Stromal cell of bone marrow (primary cell): ENCODE results near the gene KLK13.

Experiments
- DNase-seq: peaks from one replicate; pipeline ENCODE4 v3.0.0-alpha.2; 2012; ENCODE audit warnings: low read depth

Gene KLK13

DNA sequence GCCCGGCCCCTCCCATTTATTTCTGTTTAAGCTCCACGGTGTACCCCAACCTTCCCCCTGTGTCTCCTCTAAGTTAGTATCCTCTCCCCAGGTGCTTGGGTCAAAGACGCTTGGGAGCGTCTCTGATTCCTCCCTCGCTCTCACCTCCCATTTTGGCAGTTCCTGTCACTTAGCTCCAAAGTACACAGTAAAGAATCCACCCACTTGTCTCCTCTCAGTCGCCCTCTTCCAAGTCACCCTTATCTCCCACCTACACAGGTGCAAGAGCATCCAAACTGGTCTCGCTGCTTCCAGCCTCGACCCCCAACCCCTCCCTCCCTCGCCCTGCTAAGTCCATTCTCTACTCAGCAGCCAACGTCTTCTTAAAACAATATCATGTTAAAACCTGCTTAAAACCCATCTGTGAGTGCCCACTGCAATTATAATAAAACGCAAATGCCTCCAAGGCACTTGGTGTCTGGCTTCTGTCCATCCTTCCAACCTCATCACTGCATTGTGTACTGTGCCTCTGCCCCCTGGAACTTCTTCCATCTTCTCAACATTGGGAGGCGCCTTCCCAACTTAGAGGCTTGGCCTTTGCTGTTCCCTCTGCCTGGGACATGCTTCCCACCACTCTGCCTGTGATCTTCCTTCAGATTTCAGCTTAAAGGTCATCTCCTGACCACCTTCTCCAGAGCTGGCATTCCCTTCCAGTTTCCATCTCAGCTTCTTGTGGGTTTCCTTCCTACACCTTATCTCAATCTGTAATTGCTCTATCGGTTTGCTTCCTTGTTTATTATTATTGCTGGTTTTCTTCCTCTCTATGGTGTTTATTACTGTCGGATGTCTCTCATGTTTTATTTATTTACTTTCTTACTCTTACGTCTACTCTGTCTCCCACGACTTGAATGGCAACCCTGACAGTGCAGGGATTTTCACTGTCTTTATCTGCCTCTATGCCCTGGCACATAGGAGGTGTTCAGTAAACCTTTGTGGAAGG, 27.3 kb upstream of the KLK13 start:
- no peak for DNase-seq

DNA sequence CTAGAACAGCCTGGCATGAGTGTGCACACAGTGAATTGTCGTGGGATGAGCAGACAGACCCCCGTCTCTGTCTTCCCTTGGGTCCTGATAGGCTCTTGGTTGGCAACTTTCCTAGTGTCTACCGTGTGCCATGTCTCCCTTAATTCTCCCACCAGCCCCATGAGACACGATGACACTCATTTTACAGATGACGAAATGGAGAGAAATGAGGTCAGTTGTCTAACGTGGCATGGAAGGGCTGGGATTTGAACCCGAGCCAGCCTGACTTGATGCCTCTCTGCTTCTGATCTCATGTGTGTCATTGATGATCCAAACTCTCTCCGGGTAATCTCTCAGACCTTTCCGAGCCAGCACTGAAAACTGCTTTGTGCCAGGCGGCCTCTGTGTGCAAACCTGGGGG, 26.2 kb upstream of the KLK13 start:
- DNase-seq: no peak

DNA sequence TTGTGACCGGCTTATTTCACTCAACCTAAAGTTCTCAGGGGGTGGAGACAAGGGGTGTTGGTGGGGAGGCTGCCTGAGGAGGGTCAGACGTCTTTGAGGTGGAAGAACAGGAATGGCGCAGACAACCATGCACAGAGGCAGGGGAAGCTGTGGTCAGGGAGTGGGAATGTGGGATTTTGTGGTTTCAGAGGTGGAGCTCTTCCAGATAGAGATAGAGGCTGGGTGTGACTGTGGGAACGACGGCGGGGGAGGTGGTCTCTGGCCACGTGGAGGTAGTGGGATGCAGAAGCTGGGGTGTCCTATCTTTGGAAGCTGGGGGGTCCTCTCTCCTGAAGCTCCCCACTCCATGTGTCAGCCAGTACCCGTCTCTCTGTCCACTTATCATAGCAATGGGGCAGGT, 25.6 kb upstream of the KLK13 start:
- no peak for DNase-seq

DNA sequence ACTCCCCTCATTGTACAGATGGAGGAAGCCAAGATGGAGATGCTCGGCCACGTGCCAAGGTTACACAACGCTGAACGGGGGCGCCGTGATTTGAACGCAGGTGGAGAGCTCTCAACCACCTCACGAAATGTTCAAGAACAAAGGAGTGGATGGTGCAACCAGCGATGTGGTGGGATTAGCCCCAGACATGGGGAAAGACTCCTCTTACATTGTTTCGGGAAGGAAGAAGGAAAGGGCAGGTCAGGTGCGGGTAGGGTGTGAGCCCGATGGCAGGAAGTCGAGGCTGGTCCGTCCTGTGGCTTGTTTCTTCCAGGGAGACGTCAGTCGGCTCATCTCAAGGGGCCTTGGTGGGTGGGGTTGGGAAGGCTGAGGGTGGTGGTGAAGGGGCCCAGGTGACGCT, 24.9 kb upstream of the KLK13 start:
- no peak for DNase-seq

DNA sequence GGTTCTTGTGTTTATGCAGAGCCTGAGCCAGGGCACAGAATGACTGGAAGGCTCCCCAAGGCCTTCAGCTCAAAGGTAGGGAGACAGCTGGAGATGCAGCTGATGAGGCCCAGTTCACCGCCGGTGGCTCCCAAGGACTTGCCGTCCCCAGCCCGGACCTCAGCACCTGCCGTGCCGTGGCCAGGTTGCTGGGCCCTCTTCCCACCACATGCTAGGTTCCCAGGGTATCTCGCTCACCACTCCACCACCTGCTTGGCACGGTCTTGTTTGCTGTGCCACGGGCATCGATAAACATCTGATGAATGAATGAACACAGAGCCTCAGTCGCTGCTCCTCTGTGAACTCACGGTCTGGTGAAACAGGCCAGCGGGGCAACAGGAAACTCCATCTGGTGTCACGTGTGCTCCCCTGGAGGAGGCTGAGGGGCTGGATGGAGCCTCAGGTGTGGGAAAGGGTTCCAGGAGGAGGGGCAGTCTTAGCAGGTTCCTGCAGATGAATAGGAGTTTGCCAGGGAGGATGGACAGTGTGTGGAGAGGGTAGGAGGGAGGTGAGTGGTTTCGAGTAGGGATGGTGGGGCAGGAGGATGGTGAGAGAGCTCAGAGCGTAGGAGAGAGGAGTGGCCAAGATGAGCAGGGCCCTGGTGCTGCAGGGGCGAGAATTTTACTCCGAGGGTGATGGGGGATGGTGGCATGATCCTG, 21.4 kb upstream of the KLK13 start:
- no peak for DNase-seq

DNA sequence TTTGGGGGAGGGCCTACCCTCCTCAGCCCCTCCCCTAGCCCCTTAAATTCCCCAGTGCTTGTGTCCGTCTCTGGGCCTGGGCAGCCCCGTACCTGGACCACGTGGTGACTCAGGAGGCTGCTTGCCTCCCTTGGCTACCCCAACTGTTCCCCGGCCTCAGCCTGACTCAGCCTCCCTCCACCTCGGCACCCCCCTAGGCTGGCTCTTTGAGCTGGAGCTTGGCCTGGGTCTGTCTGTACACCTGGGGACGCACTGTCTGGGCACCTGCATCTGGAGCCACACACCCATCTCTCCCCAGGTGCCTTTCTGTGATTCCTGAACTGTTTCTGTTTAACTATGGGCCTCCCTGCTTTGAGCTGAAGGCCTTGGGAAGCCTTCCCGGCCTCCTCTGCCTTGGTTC, 19.6 kb upstream of the KLK13 start:
- DNase-seq: no peak

DNA sequence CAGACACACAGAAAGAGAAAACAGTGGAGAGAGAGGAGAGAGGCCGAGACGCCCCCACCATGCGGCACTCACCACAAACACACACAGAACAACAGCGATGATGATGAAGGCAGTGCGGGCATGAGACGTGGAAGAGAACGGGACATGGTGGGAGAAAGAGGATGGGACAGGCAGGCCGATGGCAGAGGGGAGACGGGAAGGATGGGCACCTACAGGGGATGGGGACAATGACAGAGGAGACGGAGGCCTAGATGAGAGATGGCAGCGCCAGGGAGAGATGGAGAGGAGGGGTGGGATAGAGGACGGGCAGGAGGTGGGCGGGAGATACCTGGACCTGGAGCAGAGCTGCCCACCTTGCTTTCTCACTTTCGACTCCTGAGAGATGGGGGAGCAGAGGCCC, 18.9 kb upstream of the KLK13 start:
- DNase-seq: no peak

DNA sequence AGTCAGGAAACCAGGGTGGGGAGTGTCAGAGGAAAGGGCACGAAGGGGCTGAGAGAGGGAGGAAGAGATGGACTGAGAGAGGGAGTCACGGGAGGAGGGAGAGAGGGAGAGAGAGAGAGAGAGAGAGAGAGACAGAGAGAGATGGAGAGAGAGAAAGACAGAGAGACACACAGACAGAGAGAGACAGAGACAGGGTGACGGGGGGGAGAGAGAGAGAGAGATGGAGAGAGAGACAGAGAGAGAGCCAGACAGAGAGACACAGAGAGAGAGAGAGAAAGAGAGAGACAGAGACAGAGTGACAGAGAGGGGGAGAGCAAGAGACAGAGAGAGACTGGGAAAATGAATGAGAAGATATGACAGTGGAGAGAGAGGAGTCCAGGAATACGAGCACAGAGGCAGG, 18.3 kb upstream of the KLK13 start:
- DNase-seq: no peak

DNA sequence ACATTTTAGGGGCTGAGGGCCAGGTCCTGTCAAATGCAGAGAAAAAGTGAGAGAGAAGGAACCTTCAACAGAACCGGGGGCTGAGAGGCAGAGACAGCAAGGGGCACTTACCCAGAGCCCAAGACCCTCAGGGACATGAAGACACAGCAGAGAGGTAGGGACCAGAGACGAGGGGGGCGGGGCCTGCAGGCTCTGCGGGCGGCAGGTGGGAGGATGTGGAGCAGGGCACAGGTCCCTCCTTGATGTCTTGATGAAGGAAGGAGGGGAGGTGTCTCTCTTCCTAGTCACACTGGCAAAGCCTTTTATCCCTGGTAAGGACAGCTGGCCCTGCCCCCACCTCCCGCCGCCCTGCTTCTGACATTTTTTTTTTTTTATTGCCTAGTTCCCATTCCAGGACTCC, 17.7 kb upstream of the KLK13 start, which contains the start of gene KLK14:
Gene KLK14, minus strand, starts transcription at position 277 of the 400 bp plus-strand sequence. Its CDS starts 273 bp downstream, at position 4.
- no peak for DNase-seq

DNA sequence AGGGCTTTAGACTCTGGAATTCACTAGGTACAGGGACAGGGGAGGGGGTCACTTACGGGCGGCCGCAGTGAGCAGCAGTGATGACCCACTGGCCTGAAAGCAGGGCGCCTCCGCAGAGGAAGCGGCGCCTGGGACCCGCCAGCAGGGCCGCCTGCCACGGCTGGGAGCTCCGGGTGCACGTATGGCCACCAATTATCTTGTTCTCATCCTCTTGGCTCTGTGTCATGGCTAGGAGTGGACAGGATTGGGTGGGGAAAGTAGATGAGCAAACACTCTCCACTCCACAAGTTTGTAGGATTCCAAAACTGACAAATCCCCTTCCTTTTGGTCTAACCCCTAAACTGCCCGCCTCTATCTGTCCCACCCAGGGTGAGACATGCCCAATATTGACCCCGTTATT, 16.6 kb upstream of the KLK13 start:
- no peak for DNase-seq

DNA sequence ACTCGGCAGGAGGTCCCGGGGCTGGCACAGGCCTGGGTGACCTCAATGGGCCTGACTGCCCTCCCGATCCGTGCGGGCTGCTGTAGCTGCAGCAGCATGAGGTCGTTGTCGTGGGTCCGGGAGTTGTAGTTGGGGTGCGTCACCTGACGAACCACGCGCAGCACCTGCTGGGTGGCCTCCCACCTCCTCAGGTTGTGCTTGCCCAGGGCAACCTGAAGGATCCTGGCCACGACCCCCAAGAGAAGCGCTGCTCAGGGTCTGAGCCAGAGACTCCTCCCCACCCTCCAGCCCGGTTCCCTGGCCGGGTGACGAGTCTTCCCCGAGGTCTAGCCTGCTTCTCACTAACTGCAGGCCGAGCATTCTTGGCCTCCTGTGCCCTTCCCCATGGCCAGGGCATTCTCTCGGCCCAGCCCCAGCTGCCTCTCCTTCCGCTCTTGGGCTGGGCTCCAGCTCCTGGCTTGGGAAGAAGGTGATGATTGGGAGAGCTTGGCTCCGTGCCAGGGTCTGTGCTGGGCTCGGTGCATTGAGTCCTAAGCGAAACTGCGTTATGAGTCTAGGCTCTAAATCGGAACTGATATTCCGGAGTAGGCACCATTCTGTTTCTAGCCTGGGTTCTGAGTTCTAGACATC, 14.7 kb upstream of the KLK13 start:
- no peak for DNase-seq

DNA sequence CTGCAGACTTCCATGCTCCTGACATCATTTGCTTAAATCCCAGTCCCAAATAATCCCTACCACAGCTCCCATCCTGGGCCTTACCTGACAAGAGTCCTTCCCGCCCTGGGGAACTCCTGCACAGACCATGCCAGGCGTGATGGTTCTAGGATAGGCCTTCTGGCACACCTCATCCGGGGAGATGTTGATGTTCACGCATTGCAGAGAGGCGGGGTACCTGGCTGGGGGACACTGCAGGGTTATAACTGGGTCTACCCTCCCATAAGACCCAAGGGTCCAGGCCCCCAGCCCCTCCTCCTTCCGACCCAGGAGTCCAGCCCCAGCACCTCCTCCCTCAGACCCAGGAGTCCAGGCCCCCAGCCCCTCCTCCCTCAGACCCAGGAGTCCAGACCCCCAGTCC, 13.8 kb upstream of the KLK13 start:
- DNase-seq: no peak

DNA sequence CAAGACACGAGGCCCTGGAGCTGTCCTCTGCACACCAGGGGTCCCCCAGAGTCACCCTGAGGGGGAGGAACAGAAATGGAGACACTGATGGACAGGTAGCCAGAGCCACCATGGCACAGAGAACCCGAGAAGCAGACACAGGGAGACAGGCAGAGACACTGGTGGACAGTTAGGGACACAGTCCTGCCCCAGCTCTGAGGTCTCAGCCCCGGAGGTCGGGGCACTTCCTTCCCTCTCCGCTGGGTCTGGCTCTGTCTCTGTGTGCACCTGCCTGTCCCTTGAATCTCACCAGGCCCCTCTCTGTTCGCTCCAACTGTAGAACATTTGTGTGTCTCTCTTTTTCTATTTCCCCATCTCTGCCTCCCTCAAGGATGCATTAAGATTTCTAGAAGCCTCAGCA, 13.2 kb upstream of the KLK13 start:
- DNase-seq: no peak

DNA sequence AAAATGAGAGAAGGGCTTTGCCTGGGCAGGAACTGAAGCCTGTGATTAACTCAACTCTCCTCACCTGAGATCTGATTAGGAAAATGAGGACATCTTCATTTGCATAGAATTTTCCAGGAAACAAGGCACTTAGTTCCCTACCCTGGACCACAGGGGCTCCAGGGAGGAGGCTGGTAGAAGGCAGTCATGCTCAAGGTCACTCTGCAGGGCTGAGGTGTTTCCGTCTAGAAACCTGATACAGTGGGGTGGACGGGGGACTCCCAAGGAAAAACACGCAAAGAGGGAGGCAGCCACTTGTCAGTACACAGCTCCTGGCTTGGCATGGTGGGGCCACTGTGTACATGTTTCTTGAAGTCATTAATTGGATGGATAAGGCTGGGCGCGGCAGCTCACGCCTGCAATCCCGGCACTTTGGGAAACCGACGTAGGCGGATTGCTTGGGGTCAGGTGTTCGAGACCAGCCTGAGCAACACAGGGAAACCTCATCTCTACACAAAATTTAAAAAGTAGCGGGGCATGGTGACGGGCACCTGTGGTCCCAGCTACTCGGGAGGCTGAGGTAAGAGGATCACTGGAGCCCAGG, 11.8 kb upstream of the KLK13 start:
- no peak for DNase-seq

DNA sequence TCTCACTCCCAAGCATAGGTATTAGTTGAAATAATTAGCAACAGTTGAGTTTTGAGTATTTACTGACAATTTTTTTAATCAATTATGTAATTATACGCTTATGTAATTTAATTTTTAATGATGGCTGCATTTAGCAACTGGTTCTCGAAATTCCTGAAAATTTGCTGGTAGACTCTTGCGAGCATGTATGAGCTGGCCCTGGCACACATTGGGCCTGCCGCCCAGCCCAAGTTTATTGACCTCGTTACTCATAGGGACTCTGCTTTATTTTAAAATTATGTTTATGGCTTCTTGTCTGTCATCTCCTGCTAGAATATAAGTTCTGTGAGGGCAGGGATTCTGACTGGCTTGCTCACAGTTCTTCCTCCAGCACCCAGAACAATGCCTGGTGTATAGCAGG, 11.1 kb upstream of the KLK13 start:
- no peak for DNase-seq

DNA sequence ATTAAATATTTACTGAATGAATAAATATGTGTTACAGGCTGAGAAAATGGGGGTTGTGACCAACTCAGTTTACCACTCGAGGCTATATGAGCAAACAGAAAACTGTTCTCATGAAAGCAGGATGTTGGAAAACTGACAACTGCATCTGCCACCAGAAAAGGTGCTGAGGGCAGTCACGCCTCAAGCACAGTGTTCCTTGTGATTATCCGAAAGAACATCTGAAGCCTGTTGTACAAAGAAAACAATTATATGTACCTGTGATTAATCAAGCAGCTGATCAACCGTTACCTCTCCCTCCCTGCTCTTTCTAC, 6.2 kb upstream of the KLK13 start:
- DNase-seq: no peak

DNA sequence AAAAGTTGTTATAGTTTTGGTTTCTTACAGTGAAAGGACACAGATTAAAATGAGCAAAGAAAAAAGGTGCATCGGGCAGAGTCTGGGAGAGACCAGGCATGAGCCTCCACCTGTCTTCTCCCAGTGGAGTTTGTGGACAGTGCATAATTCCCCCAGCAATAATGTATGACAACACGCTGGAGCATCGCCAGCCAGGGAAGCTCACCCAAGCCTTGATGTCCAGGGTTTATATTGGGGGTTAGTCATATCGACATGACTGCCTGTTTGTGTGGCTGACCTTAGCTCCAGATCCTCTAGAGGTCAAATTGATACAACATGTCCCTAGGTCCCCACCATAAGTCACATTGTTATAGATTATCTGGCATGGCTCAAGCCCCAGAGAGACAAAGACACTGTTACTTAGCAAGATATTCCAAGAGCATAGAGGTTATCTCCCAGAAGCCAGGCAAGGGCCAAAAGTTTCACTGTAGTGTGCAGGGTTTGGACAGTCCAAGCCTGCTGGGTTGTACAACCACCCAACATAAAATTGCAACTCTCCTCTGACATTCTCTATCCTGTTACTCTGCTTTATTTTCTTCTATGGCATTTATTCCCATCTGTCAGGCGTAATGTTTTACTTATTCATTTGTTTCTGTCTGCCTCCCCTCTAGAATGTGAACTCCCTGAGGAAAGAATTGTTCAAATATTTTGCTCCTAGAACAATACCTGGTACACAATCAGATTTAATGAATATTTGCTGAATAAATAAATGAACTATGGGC, 5.6 kb upstream of the KLK13 start:
- DNase-seq: no peak

DNA sequence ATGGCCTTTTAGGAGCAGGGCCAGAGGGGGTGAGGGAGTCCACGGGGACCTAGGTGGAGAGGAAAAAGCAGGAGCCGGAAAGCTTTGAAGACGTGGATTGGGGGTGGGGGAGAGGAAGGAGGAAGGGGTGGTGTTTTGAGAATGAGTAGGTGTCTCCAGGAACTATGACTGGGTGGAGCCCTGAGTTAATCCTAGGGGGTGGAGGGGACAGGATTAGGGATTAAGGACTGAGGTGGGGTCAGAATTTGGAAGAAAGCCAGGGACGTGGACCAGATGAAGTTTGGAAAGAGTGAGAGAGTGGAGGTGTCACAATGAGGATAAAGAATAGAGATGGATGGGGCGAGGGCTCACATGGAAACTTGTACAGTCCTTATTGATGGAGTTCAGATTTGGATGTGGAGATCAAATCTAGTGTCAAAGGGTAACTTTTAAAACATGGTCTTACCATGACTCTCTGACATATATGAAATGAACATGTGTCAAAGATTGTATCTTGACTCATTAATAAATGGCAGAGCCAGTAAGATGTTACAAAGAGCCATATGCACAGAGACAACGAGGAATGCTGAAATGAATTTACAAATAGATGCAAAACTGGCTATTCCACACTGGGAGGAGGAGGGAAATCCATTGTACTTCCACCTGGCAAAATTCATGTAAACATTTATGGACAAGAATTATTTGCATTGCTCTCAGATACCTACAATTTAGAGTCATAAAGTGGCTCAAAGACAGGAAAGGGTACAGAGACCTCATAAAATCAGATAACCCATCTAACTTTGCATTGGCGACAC, 1.7 kb upstream of the KLK13 start:
- no peak for DNase-seq

DNA sequence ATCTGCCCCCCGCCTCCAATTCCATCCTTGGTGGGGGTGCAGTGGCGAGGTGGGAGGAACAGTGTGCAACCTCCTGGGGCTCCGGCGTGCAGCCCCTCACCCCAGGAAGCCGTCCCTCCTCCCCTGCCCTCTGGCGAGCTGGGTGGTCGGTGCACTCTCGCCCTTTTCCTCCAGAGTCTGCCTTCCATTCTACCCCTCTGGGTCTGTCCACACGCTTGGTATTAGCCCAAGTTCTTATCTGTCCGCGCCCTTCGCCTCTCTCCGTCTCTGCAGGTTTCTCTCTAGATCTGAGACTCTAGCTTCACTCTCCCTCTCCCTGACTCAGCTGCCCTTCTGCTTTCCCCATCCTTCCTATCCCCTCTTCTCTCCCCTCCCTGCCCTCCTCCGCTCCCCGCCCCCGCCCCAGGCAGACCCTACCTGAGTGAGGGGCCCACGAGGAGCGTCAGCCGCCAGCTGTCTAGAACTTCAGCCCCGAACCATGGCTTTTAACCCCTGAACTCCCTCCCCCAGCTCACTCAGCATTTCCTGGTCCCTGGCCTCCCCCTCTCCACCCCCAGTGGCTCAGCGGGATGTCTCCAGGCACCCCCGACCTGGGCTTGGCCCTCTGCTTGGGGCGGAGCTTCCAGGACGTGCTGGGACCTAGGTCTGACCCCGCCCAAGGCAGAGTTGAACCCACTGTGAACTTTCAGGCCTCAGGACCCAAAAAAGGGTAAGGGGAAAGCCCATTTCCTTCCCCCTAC, 499 bp upstream of the KLK13 start:
- DNase-seq: no peak

DNA sequence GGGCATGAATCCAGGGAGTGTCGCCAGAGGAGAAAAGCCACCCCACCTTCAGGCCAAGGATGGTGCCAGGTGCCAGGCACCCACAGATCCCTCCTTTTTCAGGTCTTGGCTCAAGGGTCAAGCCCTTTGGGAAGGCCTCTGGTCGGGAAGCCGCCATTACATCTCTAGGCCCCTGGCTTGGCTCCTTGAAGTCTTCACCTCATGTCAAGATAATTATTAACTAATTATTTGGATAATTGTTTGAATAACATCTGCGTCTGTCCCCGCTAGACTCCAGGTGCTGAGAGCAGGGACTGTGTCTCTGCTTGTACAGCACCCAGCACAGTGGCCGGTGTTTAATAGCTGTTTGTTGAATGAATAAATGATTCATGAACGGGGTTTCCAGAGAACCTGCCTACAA, 1.2 kb downstream of the KLK13 start:
- no peak for DNase-seq
